ENCODE data around the gene PNPLA1. TPM values are rescaled to one million over a fixed set of nuclear protein-coding genes. Genes with fewer than 3 reads are reported as not detected.

The PNPLA1 gene
- total and polyA plus RNA-seq, 10 of the 15 experiments (the other 5 are each of a cell fraction or from before 2014, with no cell fraction given): 0.04 TPM; not detected in 9

- TF ChIP-seq REST (IDR thresholded peaks at IDR 0.05; ENCODE audit: low read depth, low read length) (no peak), NR2C2 (IDR thresholded peaks at IDR 0.05; ENCODE audit: borderline replicate concordance, control insufficient read depth, insufficient read length, low read depth) (no peak), KAT2A (conservative IDR thresholded peaks at IDR 0.05; ENCODE audit: control insufficient read depth, low read depth, low read length) (no peak)
These were observed 27.7 kb downstream of the PNPLA1 start (continued) for GRCh38 chr6:36297511-36297910.

GRCh38 chr6:36298027-36298426 lies 28.2 kb downstream of the PNPLA1 start:
- ChIA-PET CTCF (interaction anchor here (15.8 kb wide), 1 partner anchor 61 kb away, joined by 313 read pairs; no protein-coding TSS in a partner anchor), POLR2A (no interaction called here), SMC1A (ENCODE audit: uncharacterized antibody, unreplicated experiment) (interaction anchor here (0.9 to 11.4 kb wide), 3 partner anchors 9 to 65 kb away, joined by 3 to 188 read pairs (median 4); no protein-coding TSS in a partner anchor), RAD21 (ENCODE audit: unreplicated experiment) (interaction anchor here (6.8 kb wide), 1 partner anchor 61 kb away, joined by 122 read pairs; no protein-coding TSS in a partner anchor)
- in situ Hi-C loops (cut with MboI): no loop called here
- H3K4me1 ChIP-seq (ENCODE audit: control insufficient read depth, insufficient read depth, low read length): no peaks in the 10 kb centered on the region
- H2AFZ ChIP-seq (ENCODE audit: control insufficient read depth, low read depth, low read length): no peak overlapping the region
- H3K4me3 ChIP-seq: no peak overlapping the region
- H3K9ac ChIP-seq (ENCODE audit: control insufficient read depth, insufficient read depth, low read length): no peak overlapping the region
- no TSS peak for BruUV-seq (replicated peaks)
- no peak overlapping the region for H3K27ac ChIP-seq (ENCODE audit: control insufficient read depth, insufficient read depth)
- H3K27me3 ChIP-seq (replicated peaks in 1 of 2; ENCODE audit: control insufficient read depth in 2 of 2, insufficient read depth in 2 of 2, low read length in 1 of 2): peaks cover 0 to 2% of the 10 kb centered on the region in 2 experiments; a peak in 1 of 4 replicates
- H3K9me3 ChIP-seq (replicated peaks; ENCODE audit: control insufficient read depth, insufficient read depth, low read length): no peaks in the 10 kb centered on the region
- 8% methylated on average over 4 of the region's 4 CpGs for WGBS (ENCODE audit: insufficient coverage, insufficient replicate concordance, low lambda C conversion rate, missing lambda C conversion rate)
- H3K79me2 ChIP-seq (ENCODE audit: control insufficient read depth, insufficient read depth, low read length): no peaks in the 10 kb centered on the region
- no peak for FAIRE-seq
- no peak overlapping the region for H3K4me2 ChIP-seq (ENCODE audit: control insufficient read depth, insufficient read depth)
- intact Hi-C loops (cut with micrococcal nuclease; ENCODE audit: unreplicated experiment): no loop called here
- DNase-seq (ENCODE audit: low read depth, low spot score): no peak
- no peaks in the 10 kb centered on the region for H3K36me3 ChIP-seq (ENCODE audit: control insufficient read depth in 2 of 2, insufficient read depth in 2 of 2, low read length in 1 of 2)
- no peak for ATAC-seq
- no peak for TF ChIP-seq NR2C1 (IDR thresholded peaks at IDR 0.05)
- no peak for TF ChIP-seq SIN3A (IDR thresholded peaks at IDR 0.05; ENCODE audit: low read depth, low read length)
- no peak for TF ChIP-seq PBX3 (IDR thresholded peaks at IDR 0.05; ENCODE audit: insufficient replicate concordance, low read depth, low read length)
- TF ChIP-seq LARP7 (IDR thresholded peaks at IDR 0.05): no peak
- TF ChIP-seq CHD2 (IDR thresholded peaks at IDR 0.05; ENCODE audit: borderline replicate concordance, low read depth, low read length): no peak
- no peak for TF ChIP-seq TBL1XR1 (IDR thresholded peaks at IDR 0.05; ENCODE audit: low read depth, low read length)
- no peak for TF ChIP-seq REST (IDR thresholded peaks at IDR 0.05; ENCODE audit: low read depth, low read length)
- TF ChIP-seq MXI1 (IDR thresholded peaks at IDR 0.05; ENCODE audit: low read depth, low read length): no peak
- no peak for TF ChIP-seq ELK1 (IDR thresholded peaks at IDR 0.05; ENCODE audit: low read depth, low read length)
- TF ChIP-seq POLR2AphosphoS2 (IDR thresholded peaks at IDR 0.05; ENCODE audit: low read depth, low read length): no peak
- no peak for TF ChIP-seq TCF12 (IDR thresholded peaks at IDR 0.05; ENCODE audit: low read depth, low read length)
- no peaks in the 10 kb centered on the region for H4K20me1 ChIP-seq (ENCODE audit: control insufficient read depth, insufficient read depth)
